Natural killer cell (primary cell): Measurements from ENCODE around the gene SNAPC4. TPM values are rescaled to one million over a fixed set of nuclear protein-coding genes. Genes with fewer than 3 reads are reported as not detected.

ENCODE experiments used
- ATAC-seq, 3 donors: fragments of 150-1000 bp in 2 of 3; fragments of 200-7000 bp in 1 of 3; cut with Tn5 transposase; 1 replicate in 1 of 3; 2 replicates in 2 of 3; pipeline ENCODE4 v1.10.0; 2021; ENCODE audit warnings: mild to moderate bottlenecking in 2 of 3, moderate library complexity in 2 of 3
- DNase-seq, 2 donors: peaks; one replicate each; pipeline versions ENCODE4 v3.0.0 to v3.0.0-alpha.2; 2013 to 2021; ENCODE audit warnings: mixed read lengths in 1 of 2
- H3K27ac ChIP-seq: one replicate; pipeline ENCODE4 v1.5.1; 2013; ENCODE audit warnings: mild to moderate bottlenecking, low read length
- H3K27me3 ChIP-seq: one replicate; pipeline ENCODE4 v1.6.1; 2013; ENCODE audit warnings: low read length; ENCODE audit not compliant: control insufficient read depth, insufficient read depth
- H3K36me3 ChIP-seq: one replicate; pipeline ENCODE4 v1.6.1; 2013; ENCODE audit warnings: low read length; ENCODE audit not compliant: control insufficient read depth, insufficient read depth
- H3K4me1 ChIP-seq: one replicate; pipeline ENCODE4 v1.6.1; 2013; ENCODE audit warnings: low read length; ENCODE audit not compliant: control insufficient read depth, insufficient read depth
- H3K4me3 ChIP-seq: one replicate; pipeline ENCODE4 v1.5.1; 2013; ENCODE audit warnings: low read length
- H3K9me3 ChIP-seq: one replicate; pipeline ENCODE4 v1.6.1; 2013; ENCODE audit warnings: low read length; ENCODE audit not compliant: control insufficient read depth, insufficient read depth
- H3K27ac Mint-ChIP-seq, 2 donors: one replicate each; pipeline ENCODE4 v1.8.0; 2022; ENCODE audit warnings: mild to moderate bottlenecking in 2 of 2, mixed read lengths in 2 of 2, moderate library complexity in 1 of 2
- H3K27me3 Mint-ChIP-seq, 2 donors: one replicate each; pipeline ENCODE4 v1.8.0; 2022; ENCODE audit warnings: low read depth in 2 of 2, mixed read lengths in 2 of 2
- H3K36me3 Mint-ChIP-seq: one replicate; pipeline ENCODE4 v1.8.0; 2022; ENCODE audit warnings: mixed read lengths
- H3K4me1 Mint-ChIP-seq, 2 donors: one replicate each; pipeline ENCODE4 v1.8.0; 2022; ENCODE audit warnings: mixed read lengths in 2 of 2
- H3K4me3 Mint-ChIP-seq: one replicate; pipeline ENCODE4 v1.8.0; 2022; ENCODE audit warnings: mild to moderate bottlenecking, moderate library complexity, mixed read lengths
- H3K9me3 Mint-ChIP-seq, 2 donors: one replicate each; pipeline ENCODE4 v1.8.0; 2022; ENCODE audit warnings: mixed read lengths in 2 of 2
- CTCF ChIP-seq: fragments of 200-600 bp; IDR thresholded peaks from one replicate; pipeline ENCODE4 v1.8.0; 2022; ENCODE audit warnings: antibody characterized with exemption
- WGBS: methylation state at CpG from one replicate; pipeline ENCODE4 v1.1.7; 2013; ENCODE audit warnings: missing lambda C conversion rate; ENCODE audit not compliant: insufficient coverage; 5-methylcytosine and 5-hydroxymethylcytosine counted together
- intact Hi-C: fragments of 100-400 bp; cut with micrococcal nuclease; formaldehyde crosslinking; loops from one replicate; pipeline ENCODE4 v1.14.2; 2022
- total RNA-seq, 4 donors: library from RNA; stranded (reverse); fragments of 120-200 nt in 1 of 4; gene quantifications; one replicate each; pipeline versions ENCODE4 v1.2.3 to v1.2.4, GENCODE V29; 2013 to 2022

SNAPC4 gene
- total RNA-seq, 3 donors from 2014 or later (not counting 1 experiment from before 2014, with no cell fraction given) = 9.0 to 11.3 (median 9.4) TPM

- Mint-ChIP-seq H3K4me3 (no peak overlapping the region), H3K27me3 (no peaks in the 10 kb centered on the region), H3K4me1 (peaks cover 0 to under 1% of the 10 kb centered on the region in 2 donors), H3K27ac (no peak overlapping the region), H3K36me3 (no peaks in the 10 kb centered on the region), H3K9me3 (no peaks in the 10 kb centered on the region)
- intact Hi-C loops = no loop called here
- Histone ChIP-seq H3K4me3 (no peak overlapping the region), H3K36me3 (peaks cover 2% of the 10 kb centered on the region), H3K27ac (no peak overlapping the region), H3K9me3 (no peaks in the 10 kb centered on the region), H3K27me3 (no peaks in the 10 kb centered on the region), H3K4me1 (peaks cover under 1% of the 10 kb centered on the region)
- no peak for ATAC-seq
- no peak for TF ChIP-seq CTCF
- DNase-seq = no peak
- WGBS = 73% methylated on average over 22 of the region's 22 CpGs
These were observed 42.7 kb downstream of the SNAPC4 start for GRCh38 chr9:136357202-136357725.

- no peaks in the 10 kb centered on the region for H3K4me1 Mint-ChIP-seq
- no peak overlapping the region for H3K27ac Mint-ChIP-seq
- WGBS = 94% methylated on average over 54 of the region's 54 CpGs
- H3K9me3 Mint-ChIP-seq = no peaks in the 10 kb centered on the region
- H3K4me3 Mint-ChIP-seq = no peak overlapping the region
- no peaks in the 10 kb centered on the region for H3K36me3 Mint-ChIP-seq
- Histone ChIP-seq H3K27ac (no peak overlapping the region), H3K4me1 (no peaks in the 10 kb centered on the region), H3K27me3 (no peaks in the 10 kb centered on the region), H3K36me3 (no peaks in the 10 kb centered on the region), H3K9me3 (no peaks in the 10 kb centered on the region), H3K4me3 (no peak overlapping the region)
- DNase-seq (no peak), ATAC-seq (no peak)
- intact Hi-C loops = no loop called here
- H3K27me3 Mint-ChIP-seq = no peaks in the 10 kb centered on the region
- no peak for TF ChIP-seq CTCF
These were observed 44.1 kb downstream of the SNAPC4 start for GRCh38 chr9:136355616-136356557.

- WGBS = 88% methylated on average over 17 of the region's 17 CpGs
- Histone ChIP-seq H3K27me3 (no peaks in the 10 kb centered on the region), H3K27ac (no peak overlapping the region), H3K9me3 (no peaks in the 10 kb centered on the region), H3K36me3 (no peaks in the 10 kb centered on the region), H3K4me1 (no peaks in the 10 kb centered on the region), H3K4me3 (no peak overlapping the region)
- Mint-ChIP-seq H3K27ac (no peak overlapping the region), H3K4me1 (no peaks in the 10 kb centered on the region), H3K4me3 (no peak overlapping the region), H3K36me3 (no peaks in the 10 kb centered on the region), H3K9me3 (no peaks in the 10 kb centered on the region), H3K27me3 (no peaks in the 10 kb centered on the region)
- intact Hi-C loops = no loop called here
- ATAC-seq (no peak), DNase-seq (no peak)
- no peak for TF ChIP-seq CTCF
These were observed 45.3 kb downstream of the SNAPC4 start for GRCh38 chr9:136354592-136355085.
